ENCODE measurements around the gene MMP11. TPM values are rescaled to one million over a fixed set of nuclear protein-coding genes. Genes with fewer than 3 reads are reported as not detected.

Gene MMP11
- total RNA-seq, 1 donor from 2014 or later: 1.0 TPM

Other genes starting within 250 kb of the MMP11 start
- 0.21 TPM in 1 of 2 replicates, not detected in the other for gene IGLL1, start 192.6 kb upstream of the MMP11 start, total RNA-seq
- 0.50 and 0.57 TPM in 2 replicates for gene DRICH1, start 140.5 kb upstream of the MMP11 start, total RNA-seq
- gene RGL4, start 81.8 kb upstream of the MMP11 start, total RNA-seq: 4.9 and 5.7 TPM in 2 replicates
- gene ZNF70, start 21.7 kb upstream of the MMP11 start, total RNA-seq: 2.7 and 2.9 TPM in 2 replicates
- 0.55 TPM in 1 of 2 replicates, not detected in the other for gene VPREB3, start 18.4 kb upstream of the MMP11 start, total RNA-seq
- gene C22orf15, start 9.9 kb upstream of the MMP11 start, total RNA-seq: 0.23 and 0.52 TPM in 2 replicates
- gene CHCHD10, start 4.9 kb upstream of the MMP11 start, total RNA-seq: 108 and 111 TPM in 2 replicates
- gene SMARCB1, start 14.1 kb downstream of the MMP11 start, total RNA-seq: 94.1 and 96.4 TPM in 2 replicates
- gene DERL3, start 66.2 kb downstream of the MMP11 start, total RNA-seq: 10.3 TPM in 2 replicates
- 9.4 and 9.6 TPM in 2 replicates for gene SLC2A11, start 85.0 kb downstream of the MMP11 start, total RNA-seq
- gene MIF, start 121.5 kb downstream of the MMP11 start, total RNA-seq: 1,309 and 1,313 TPM in 2 replicates
- 0.46 and 0.66 TPM in 2 replicates for gene GSTT2B, start 188.3 kb downstream of the MMP11 start, total RNA-seq
- 4.4 and 4.8 TPM in 2 replicates for gene DDTL, start 194.0 kb downstream of the MMP11 start, total RNA-seq
- 112 and 116 TPM in 2 replicates for gene DDT, start 201.6 kb downstream of the MMP11 start, total RNA-seq
- gene GSTT2, start 207.3 kb downstream of the MMP11 start, total RNA-seq: not detected in 2 replicates
- gene GSTT4, start 232.6 kb downstream of the MMP11 start, total RNA-seq: not detected in 2 replicates
- gene CABIN1, start 238.5 kb downstream of the MMP11 start, total RNA-seq: 104 and 106 TPM in 2 replicates

Measured in activated T-helper 2 cell treated with anti-CD3 and anti-CD28 coated beads, Interferon-gamma antibody, Interleukin-2, Interleukin-4, amounts not matched to agents 10 μg/mL and 5 μg/mL and 100 μg/mL, durations not matched to agents 14 hours and 24 hours and 36 hours (primary cell).